Limb (tissue), 2 donors: Measurements from ENCODE around the gene CDH13.

ENCODE experiments used
- DNase-seq, 2 donors: peaks; one replicate each; pipeline ENCODE4 v3.0.0-alpha.2; 2016; ENCODE audit errors: extremely low spot score in 2 of 2

CDH13 gene

DNA sequence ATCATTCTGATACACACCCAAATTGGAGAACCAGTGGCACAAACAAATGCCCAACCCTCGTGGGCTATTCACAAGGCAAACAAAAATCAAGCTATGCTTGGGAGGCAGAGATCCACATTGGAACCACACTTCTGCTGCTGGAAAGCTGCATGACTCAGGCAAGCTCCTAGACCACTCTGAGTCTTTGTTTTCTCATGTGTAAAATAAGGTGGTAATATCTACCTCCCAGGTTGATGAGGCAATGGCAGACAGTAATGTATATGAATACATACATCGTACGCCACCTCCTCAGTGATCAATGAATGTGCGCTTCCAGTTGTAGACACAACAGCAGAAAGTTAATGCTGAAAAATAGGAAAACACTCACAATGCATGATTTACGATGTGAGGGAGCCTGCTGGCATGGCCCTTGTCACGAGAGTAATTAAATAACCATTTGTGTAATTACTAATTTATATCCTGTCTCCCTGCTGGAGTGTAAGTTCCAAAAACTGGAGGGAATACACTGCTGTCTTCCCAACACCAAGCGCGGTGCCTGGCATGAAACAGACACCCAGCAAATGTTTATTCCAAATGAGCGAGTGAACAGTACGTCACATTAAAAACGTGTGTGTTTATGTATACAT, 1111.1 kb downstream of the CDH13 start:
- no peak for DNase-seq

DNA sequence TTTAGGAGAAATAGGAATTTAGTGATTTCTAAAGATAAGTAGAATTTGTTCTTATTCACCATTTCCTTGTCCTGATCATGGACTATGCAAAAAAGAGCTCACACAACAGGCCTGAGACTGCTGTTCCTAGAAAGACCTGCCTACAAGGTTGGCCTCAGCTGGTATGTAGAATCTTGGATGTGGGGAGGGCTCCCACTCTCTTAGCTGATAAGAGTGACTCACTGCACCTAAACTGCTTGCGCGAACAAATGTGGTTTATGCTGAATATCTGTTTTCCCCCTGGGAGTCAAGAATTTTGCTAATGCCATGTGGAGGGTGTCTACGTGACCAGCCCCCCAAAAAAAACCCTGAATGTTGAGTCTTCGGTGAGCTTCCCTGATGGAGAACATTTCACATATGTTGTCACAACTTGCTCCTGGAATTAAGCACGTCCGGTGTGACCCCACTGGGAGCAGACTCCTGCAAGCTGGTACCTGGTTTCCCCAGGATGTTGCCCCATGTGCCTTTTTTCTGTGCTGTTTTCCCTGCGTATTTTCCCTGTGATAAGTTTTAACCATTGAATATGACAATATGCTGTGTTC, 1112.2 kb downstream of the CDH13 start:
- no peak for DNase-seq

DNA sequence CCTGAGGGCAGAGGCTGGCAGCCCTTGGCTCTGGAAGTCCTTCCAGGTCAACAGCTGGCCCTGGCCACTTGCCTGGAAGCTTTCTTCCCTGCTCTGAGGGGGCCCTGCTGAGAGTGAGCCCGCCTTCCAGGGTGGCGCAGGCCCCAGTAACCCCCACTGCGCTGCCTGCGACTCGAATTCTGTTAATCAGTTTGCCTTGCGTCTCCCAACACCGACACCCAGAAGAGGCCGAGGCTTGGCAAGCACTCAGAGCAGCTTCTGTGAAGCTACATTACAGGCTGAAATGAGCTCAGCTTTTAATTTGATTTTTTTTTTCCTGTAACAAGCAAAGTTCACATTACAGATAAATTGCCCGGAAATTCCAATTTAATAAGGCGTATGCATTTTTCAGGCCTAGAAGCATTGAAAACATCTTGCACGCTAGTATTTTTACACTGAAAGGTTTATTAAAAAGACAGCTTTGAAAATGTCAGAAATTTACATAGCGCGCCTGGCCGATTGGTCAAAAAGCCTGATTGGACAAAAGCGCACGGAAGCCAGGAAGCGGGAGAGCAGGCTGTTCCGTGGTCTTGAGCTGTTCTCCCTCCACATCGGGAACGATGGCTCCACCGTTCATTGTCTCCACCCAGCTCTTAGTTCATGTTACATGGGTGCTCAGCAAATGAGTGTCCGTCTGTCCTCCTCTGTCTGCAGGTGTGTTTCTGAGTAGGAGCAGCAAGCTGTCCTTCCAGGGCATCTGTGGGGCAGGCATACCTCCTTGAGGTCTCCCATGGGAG, 1115.5 kb downstream of the CDH13 start:
- peak in 1 of 2 donors; percentile 38 for DNase-seq

DNA sequence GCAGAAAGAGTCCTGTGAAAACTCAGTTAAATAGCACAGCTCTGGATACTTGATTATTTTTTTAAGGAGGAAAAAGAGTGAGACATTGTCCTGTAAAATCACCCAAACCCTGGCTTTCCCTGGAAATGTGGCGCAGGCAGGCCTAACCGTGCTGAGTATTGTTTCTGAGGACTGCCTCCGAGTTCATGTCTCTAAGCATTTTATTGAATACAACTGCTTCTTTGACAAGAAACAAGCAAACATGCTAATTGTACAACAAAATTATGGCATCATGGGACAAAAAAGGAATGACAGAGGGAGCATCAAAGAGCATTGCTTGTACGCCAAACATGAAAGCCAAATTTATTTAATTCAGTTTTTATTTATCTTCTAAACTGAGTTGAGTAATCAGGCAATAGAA, 1116.5 kb downstream of the CDH13 start:
- no peak for DNase-seq

DNA sequence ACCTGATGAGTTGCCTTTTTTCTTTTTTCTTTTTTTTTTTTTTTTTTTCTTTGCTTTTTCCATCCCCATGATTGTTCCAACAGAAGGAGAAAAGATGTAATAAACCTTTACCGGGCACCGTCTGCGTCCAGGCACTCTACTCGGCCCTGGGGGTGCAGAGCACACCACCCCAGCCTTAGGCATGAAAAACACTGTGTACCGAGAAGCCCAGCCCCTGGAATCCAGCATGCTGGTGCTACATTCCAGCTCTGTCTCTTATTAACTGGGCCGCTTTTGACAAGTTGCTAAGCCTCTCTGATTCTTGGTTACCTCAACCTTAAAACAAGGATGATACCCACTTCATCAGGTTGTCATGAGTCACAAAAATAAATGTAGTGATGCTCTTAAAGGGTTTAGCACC, 1117.0 kb downstream of the CDH13 start:
- DNase-seq: no peak

DNA sequence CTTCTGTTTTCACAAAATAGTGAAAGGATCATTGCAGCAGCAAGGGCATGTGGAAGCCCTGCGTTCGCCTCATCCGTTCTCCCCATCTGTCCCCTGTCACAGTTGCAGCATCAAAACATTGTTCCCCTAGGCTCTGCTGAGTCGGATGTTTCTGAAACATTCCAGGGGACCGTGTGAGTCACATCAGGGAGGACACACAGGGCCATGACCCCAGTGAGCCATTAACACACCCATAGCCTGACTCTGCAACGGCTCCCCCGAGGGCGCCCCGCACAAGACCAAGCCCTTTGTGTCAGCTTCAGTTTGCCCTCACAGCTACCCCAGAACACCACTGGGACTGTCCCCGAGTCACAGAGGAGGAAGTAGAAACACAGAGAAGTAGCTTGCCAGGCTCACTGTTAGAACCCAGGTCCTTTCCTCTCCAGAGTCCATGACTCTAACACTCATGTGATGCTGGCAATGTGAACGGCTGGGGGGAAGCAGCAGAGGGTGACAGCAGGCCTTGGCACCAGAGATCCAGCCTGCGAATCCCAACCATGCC, 1117.7 kb downstream of the CDH13 start:
- DNase-seq: no peak

DNA sequence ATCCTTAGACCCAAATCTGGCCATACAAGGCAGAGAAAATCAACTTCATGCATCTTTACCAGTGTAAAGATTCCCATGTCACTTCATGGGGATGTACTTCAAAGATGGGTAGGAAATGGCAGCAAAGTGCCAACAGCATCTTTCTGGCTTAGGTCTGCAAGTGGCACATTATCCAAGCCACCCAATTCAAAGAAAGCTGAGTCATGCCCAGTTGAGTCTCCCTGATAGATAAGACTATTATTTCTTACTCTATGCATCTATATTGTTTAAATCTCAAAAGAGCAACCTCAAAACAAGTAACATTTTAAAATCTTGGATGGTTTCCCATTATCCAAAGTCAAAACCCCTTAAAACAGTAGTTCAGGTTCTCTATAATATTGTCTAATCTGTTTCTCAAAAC, 1119.8 kb downstream of the CDH13 start:
- DNase-seq: no peak

DNA sequence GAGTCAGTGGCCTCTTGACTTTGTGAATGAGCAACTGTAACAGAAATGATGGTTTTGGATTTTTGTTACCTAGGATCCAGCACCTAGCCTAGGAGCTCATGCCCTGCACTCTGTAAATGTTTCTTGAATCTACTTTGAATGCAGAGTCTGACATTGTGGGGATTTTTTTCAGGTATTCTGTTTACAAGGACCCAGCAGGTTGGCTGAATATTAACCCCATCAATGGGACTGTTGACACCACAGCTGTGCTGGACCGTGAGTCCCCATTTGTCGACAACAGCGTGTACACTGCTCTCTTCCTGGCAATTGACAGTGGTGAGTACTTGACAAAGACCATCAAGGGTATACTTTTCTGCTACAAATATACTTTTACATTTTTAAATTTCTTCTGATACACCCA, 1121.2 kb downstream of the CDH13 start:
- no peak for DNase-seq

DNA sequence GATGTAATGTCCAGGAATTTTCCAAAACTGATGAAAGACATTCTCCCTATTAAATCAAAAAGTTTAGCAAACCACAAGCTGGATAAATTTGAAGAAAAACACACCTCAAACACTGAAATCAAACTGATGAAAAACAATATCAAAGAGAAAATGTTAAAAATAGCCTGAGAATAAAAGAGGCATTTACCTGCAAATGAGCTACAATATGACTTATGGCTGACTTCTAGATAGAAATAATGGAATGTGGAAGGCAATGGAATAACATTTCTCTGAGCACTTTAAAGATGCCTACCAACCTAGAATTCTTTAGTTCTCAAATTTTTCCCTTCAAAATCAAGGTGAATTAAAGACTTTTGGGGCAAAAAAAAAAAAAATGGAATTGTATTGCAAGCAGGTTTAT, 1128.6 kb downstream of the CDH13 start:
- no peak for DNase-seq

DNA sequence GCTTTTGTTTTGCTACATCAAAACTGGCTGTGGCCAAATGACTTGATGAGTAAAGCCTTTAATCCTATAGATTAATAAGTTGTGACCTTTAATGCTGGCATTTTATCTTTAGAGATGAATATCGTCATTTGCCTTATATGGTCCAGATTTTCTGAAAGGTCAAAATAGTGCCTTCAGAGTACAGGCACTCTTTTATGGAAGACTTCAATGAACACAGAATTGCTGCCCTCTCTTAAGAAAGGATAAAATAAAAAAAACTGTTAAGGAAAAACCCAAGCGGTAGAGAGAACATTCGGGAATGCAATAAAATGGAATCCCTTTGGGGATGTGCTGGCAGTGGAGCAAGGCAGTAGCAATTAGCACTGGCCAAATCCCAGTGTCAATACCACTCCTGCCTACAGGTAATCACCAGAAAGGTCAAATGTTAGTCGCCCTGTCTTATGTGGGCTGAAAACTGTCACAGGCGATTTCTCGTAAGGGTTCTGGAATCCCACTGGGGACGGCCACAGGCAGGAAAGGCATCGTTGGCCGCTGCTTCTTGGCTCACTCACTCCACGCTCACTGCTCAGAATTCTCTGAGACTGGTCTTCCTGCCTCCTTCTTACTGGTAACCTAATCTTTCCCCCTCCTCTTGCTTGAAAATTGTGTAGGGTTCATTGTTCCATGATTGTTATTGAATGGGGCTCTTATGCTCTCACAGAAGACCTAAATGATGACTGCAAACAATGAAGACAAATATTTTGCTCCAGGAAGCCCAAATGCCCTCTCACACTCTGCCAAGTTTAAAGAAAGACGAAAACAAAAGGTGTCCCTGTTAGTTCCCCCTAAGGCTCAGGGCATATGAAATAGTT, 1135.6 kb downstream of the CDH13 start:
- no peak for DNase-seq

DNA sequence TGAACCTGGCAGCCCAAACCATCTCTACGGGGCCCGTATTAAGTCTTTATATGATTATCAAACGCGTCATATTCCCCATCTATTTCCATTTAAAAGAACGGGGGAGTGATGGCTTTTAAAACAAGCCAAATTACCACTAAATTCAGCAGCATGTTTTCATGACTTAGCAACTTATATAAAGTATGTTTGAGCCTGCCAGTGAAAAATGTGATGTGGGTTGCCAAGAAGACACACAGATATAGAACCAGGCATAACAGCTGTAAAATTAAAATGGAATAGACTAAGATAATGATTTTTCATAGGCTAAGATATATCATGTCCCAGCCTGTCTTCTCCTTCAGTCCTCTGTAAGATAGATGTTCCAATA, 1136.2 kb downstream of the CDH13 start:
- DNase-seq: no peak

DNA sequence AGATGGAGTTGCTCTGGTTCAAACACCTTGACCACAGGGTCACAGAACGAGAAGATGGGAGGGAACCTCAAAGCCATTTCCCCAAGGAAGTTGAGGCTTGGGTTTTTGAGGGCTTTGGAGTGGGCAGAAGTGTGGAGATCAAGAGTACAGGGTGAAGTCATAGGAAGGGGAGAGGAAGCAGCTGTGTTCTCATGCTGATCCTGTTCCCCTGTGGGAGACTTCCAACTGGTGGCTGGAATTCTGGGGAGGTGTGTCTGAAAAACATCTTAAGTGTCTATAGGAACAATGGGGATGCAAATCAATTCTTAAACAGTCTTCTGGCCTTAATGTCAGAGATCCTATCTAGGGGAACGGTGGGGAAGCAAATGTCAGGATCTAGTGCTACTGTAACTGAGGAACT, 1142.2 kb downstream of the CDH13 start:
- DNase-seq: no peak

DNA sequence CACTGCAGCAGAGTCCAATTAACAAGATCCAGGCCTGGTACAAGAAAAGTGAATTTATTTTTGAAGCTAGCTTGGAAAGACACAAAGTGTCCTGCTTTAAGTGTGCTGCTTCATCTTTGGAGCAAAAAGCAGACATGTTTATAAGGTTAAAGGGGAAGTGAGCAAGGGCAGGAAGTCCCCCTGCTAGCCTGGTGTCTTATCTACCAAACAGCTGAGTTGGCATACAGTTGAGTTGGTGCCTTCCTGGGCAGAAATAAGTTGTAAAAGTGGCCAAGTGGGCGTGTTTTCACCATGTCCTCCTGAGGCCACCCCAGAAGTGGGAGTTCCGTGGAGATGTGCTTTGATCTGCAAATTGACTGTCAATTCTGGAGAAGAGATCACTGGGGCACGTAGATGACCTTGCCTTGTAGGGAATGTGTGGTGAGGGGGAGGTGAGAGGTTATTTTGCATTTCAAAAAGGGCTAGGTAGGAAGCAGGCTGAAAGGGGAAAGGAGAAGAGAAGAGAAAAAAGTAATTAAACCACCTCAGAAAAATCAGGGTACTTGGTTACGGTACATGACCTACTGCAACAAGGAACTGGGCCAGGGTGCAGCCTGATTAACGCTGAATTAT, 1142.7 kb downstream of the CDH13 start:
- no peak for DNase-seq

DNA sequence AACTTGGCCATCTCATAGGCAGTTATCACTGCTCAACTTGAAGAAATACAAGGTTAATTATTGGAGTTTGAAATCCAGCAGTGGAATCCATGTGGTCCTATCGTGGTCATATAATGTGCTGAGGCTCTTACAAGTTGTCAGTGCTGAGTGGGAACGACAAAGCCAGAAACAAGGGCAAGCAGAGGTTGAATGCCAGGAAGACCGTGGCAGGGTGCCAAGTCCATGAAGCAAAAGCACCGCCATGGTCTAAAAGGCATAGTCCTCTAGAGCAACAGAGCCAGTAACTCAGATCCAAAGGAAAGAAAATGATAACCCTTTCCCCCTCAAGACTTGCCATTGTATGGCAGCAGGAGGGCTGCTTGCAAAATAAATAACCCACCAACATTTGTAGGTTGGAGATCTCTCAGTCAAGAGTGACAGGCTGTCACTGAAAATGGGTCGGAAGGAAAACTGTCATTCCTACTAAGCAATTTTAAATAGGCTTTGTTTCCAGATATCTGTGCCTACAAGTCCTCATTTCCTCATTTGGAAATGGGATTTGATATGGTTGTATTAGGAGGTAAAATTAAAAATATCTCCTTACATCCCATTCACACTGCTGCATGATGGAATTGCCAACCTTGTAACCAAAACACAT, 1144.7 kb downstream of the CDH13 start:
- peak in 1 of 2 donors; percentile 36 for DNase-seq

DNA sequence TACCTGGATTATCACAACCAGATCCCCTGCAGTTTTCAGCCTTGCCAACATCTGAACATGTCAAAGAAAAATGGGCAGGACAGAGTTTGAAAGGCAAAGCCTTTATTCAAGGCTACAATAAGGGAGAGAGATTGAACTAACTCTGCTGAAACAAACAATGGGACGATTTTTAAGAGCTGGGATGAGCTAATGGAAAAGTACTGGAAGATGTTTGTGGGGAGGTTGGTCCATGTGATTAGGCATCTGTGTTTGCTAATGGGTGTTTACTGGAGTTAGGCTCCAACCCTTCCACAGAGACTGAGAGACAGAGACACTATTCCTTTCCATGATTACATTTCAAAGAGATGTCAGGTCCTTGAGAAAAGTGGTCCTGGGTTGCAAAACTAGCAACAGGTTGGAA, 1146.0 kb downstream of the CDH13 start:
- DNase-seq: no peak

DNA sequence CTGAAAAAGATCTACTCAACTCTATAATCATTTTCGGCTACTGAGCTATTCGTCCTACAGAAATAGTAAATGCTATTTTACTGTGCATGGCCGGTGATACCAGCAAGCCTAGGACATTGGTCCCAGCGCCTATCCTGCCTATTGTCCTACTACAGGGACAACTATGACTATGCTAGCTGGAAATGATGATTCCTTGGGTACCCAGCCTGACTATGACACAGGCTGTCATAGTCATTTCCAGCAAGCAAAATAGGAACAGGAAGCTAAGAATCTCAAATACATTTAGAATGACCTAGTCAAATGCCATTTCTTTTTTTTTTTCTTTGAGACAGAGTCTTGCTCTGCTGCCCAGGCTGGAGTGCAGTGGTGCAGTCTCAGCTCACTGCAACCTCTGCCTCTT, 1147.3 kb downstream of the CDH13 start:
- DNase-seq: no peak

DNA sequence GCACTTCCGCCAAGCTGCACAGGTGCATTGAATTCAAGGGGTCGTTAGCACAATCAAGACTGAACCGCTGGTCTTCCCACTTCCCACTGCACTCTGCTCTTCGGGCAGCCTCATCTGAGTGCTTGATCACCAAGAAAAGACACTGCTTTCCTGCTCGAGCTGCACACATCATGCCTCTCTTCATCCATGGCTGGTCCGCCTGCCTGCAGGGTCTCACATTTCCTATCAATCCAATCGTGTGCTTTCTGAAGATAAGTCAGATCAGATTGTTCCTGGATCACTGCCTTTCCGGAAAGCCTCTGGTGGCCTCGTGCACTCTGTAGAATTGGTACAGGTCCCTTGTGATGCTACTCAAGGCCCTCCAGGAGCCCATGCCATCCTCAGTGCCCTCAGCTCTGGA, 1150.2 kb downstream of the CDH13 start:
- DNase-seq: no peak

DNA sequence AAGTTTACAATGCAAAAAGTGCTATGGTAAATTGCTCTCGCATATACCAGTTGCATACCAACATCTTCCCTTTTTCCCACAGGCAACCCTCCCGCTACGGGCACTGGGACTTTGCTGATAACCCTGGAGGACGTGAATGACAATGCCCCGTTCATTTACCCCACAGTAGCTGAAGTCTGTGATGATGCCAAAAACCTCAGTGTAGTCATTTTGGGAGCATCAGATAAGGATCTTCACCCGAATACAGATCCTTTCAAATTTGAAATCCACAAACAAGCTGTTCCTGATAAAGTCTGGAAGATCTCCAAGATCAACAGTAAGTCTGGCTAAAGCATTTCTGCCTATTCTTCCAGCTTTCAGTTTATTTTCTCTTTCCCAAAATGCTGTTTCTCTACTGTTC, 1153.1 kb downstream of the CDH13 start:
- DNase-seq: no peak

DNA sequence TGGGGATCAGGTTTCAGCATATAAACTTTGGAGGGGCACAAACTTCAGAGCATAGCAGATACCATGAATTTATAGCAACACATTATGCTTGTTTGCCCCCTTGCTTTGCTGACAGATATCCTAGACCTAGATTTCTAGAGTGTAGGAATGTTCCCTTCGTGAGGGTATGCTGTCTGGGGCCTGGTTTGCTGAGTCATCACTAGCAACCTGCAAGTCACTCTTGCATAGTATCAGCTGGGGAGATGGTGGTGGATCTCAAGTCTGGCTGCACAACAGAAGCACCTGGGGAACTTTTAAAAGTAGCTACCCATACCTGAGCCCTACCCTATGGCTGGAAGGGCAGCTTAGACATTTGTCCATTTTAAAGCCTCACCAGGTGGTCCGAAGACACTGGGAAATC, 1158.7 kb downstream of the CDH13 start:
- no peak for DNase-seq

DNA sequence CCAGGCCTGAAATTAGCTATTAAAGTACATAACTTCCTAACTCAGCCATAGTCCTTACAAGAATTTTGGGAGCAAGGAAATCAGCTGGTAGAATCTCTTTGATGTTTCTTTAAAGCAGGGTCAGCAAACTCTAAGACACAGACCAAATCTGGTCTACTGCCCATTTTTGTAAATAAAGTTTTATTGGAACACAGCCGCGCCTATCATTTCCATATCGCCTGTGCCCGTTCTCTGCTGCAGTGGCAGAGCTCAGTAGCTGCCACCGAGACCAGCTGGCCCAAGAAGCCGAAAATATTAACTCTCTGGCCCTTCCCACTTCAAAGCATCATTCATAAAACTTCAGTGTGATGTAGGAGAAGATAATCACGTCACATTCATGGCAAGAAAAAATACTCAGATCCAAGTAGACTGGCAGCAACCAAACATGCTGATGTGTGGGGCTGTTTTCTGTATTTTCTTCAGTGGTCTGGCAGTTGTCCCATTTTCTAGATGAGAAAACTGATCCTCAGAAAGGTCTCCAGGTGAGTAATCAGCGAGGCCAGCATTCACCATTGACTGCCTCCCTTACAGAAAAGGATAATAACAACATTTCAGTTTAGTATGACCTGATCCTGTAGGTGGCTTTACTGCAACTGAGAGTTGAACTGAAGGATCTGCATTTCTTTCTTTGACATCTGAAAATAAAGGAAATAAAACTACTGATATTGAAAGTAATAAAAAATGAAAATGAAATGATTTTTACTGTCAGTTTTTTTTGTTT, 1163.1 kb downstream of the CDH13 start:
- DNase-seq: no peak
